Peyer's patch (tissue), 4 donors: ENCODE data around the gene FARSB. TPM values are rescaled to one million over a fixed set of nuclear protein-coding genes. Genes with fewer than 3 reads are reported as not detected.

ENCODE experiments used
- DNase-seq, 3 donors: peaks; one replicate each; pipeline ENCODE4 v3.0.0-alpha.2; 2017 to 2019
- H3K27ac ChIP-seq, 4 donors: fragments of 200-600 bp; sonication (generic); one replicate each; pipeline ENCODE4 v1.5.1; 2016 to 2019
- H3K27me3 ChIP-seq, 2 donors: fragments of 200-600 bp; sonication (generic); one replicate each; pipeline ENCODE4 v1.5.1; 2019
- H3K36me3 ChIP-seq, 3 donors: fragments of 200-600 bp; sonication (generic); one replicate each; pipeline ENCODE4 v1.5.1; 2016 to 2019
- H3K4me1 ChIP-seq, 4 donors: fragments of 200-600 bp; sonication (generic); one replicate each; pipeline ENCODE4 v1.5.1; 2016 to 2019
- H3K4me3 ChIP-seq, 4 donors: fragments of 200-600 bp; sonication (generic); 1 replicate in 3 of 4; 2 replicates in 1 of 4; pipeline ENCODE4 v1.5.1; 2016 to 2019; ENCODE audit warnings: mild to moderate bottlenecking in 1 of 4
- H3K9me3 ChIP-seq, 4 donors: fragments of 200-600 bp; sonication (generic); one replicate each; pipeline ENCODE4 v1.5.1; 2016 to 2019; ENCODE audit warnings: mild to moderate bottlenecking in 1 of 4
- POLR2A ChIP-seq, 2 donors: fragments of 450-650 bp; IDR thresholded peaks; one replicate each; pipeline ENCODE4 v1.5.1; 2017; ENCODE audit warnings: antibody characterized with exemption in 2 of 2, mild to moderate bottlenecking in 2 of 2, moderate library complexity in 2 of 2
- total RNA-seq, 4 donors: library from RNA; depleted of rRNA; stranded (reverse); fragments of >200 nt; gene quantifications; one replicate each; pipeline ENCODE4 v1.1.0, GENCODE V29; 2016
- TF ChIP-seq, protein P1 (sequence below), 6 experiments: fragments of 450-650 bp in 4 of 6; fragments of 200-600 bp in 2 of 6; sonication (generic) in 1 of 6; IDR thresholded peaks; one replicate each; pipeline ENCODE4 v1.5.1; 2017 to 2019; ENCODE audit warnings: antibody characterized with exemption in 6 of 6, mild to moderate bottlenecking in 3 of 6, moderate library complexity in 1 of 6

The FARSB gene
- total RNA-seq, 4 donors from 2014 or later = 8.6 to 14.9 (median 11.7) TPM

DNA sequence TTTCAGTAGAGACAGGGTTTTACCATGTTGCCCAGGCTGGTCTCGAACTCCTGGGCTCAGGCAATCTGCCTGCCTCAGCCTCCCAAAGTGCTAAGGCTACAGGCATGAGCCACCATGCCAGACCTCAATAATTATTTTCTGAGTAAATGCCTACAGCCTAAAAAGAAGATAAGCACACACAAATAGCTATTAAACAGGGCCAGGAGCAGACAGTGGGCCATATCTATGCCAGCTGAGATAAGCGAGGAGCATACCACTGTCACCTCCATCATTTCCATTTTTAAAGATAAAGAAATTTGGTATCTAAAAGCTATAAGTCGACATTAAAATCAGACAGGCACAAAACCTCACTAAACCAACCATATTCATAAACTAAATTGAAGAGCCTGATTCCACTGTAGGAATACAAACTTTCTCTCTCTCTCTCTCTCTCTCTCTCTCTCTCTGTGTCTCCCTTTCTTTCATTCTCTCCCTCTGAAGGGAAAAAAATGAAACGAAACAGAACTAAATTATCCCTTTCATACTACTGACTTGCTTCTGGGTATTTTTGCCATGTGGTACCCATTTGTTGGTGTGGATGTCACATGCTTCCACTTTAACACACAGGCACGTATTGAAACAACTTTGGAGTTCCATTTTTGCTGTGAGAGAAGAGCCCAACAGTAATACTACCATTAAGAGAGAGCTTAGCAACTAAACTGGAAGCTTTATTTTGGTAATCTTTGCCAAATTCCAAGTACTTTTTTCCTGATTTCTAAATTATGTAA lies 51.0 kb downstream of the FARSB start:
- H3K27me3 ChIP-seq = no peaks in the 10 kb centered on the region
- H3K4me3 ChIP-seq = no peak overlapping the region
- DNase-seq = no peak
- TF ChIP-seq POLR2A (IDR thresholded peaks at IDR 0.05) = no peak
- TF ChIP-seq, protein P1, sequence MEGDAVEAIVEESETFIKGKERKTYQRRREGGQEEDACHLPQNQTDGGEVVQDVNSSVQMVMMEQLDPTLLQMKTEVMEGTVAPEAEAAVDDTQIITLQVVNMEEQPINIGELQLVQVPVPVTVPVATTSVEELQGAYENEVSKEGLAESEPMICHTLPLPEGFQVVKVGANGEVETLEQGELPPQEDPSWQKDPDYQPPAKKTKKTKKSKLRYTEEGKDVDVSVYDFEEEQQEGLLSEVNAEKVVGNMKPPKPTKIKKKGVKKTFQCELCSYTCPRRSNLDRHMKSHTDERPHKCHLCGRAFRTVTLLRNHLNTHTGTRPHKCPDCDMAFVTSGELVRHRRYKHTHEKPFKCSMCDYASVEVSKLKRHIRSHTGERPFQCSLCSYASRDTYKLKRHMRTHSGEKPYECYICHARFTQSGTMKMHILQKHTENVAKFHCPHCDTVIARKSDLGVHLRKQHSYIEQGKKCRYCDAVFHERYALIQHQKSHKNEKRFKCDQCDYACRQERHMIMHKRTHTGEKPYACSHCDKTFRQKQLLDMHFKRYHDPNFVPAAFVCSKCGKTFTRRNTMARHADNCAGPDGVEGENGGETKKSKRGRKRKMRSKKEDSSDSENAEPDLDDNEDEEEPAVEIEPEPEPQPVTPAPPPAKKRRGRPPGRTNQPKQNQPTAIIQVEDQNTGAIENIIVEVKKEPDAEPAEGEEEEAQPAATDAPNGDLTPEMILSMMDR (IDR thresholded peaks at IDR 0.05) = no peak
- no peaks in the 10 kb centered on the region for H3K9me3 ChIP-seq
- no peaks in the 10 kb centered on the region for H3K4me1 ChIP-seq
- H3K27ac ChIP-seq = no peak overlapping the region
- H3K36me3 ChIP-seq = no peaks in the 10 kb centered on the region

- Histone ChIP-seq H3K4me3 (no peak overlapping the region), H3K9me3 (no peaks in the 10 kb centered on the region), H3K4me1 (no peaks in the 10 kb centered on the region), H3K36me3 (peaks cover 0 to 8% (median 0%) of the 10 kb centered on the region in 3 donors), H3K27ac (no peak overlapping the region), H3K27me3 (no peaks in the 10 kb centered on the region)
- no peak for DNase-seq
- no peak for TF ChIP-seq POLR2A (IDR thresholded peaks at IDR 0.05)
- TF ChIP-seq, protein P1 (IDR thresholded peaks at IDR 0.05) = no peak
Observed at GRCh38 chr2:222603501-222603900, 52.4 kb downstream of the FARSB start.

DNA sequence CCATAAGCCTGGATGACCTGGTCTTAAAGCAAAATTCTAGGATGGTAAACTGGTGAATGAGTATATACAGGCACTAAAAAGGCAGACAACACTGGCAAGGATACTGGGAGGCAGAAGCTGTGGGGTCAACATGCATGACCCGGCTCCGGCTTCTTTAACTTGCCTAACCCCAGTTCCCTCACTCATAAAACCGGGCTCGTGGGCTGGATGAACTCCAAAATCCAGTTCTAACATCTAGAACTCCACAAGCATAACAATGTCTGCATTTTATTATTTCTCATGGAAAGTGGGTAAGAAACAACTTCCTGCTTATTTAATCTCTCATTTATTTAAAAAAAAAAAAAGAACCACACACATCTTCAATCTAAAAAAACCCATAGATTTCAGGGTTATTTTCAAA lies 57.3 kb downstream of the FARSB start:
- Histone ChIP-seq H3K4me1 (no peaks in the 10 kb centered on the region), H3K9me3 (no peaks in the 10 kb centered on the region), H3K27me3 (no peaks in the 10 kb centered on the region), H3K36me3 (peaks cover 0 to 18% (median 0%) of the 10 kb centered on the region in 3 donors), H3K4me3 (no peak overlapping the region), H3K27ac (no peak overlapping the region)
- DNase-seq = no peak
- TF ChIP-seq POLR2A (IDR thresholded peaks at IDR 0.05) = no peak
- TF ChIP-seq, protein P1 (IDR thresholded peaks at IDR 0.05) = no peak

GRCh38 chr2:222595581-222595980 lies 60.3 kb downstream of the FARSB start:
- no peak overlapping the region for H3K4me3 ChIP-seq
- H3K27ac ChIP-seq = peak overlapping the region in 1 of 4 donors; percentile 14
- H3K27me3 ChIP-seq = no peaks in the 10 kb centered on the region
- TF ChIP-seq POLR2A (IDR thresholded peaks at IDR 0.05) = no peak
- H3K36me3 ChIP-seq = peaks cover 0 to 30% (median 0%) of the 10 kb centered on the region in 3 donors
- H3K4me1 ChIP-seq = no peaks in the 10 kb centered on the region
- no peaks in the 10 kb centered on the region for H3K9me3 ChIP-seq
- no peak for DNase-seq

GRCh38 chr2:222594679-222595078 lies 61.2 kb downstream of the FARSB start:
- Histone ChIP-seq H3K4me1 (no peaks in the 10 kb centered on the region), H3K36me3 (peaks cover 0 to 29% (median 0%) of the 10 kb centered on the region in 3 donors), H3K27ac (peak overlapping the region in 2 of 4 donors; percentile 14 to 25), H3K27me3 (no peaks in the 10 kb centered on the region), H3K4me3 (no peak overlapping the region), H3K9me3 (no peaks in the 10 kb centered on the region)
- peak in 1 of 3 donors; percentile 67 for DNase-seq
- TF ChIP-seq, protein P1 (IDR thresholded peaks at IDR 0.05) = no peak
- no peak for TF ChIP-seq POLR2A (IDR thresholded peaks at IDR 0.05)

DNA sequence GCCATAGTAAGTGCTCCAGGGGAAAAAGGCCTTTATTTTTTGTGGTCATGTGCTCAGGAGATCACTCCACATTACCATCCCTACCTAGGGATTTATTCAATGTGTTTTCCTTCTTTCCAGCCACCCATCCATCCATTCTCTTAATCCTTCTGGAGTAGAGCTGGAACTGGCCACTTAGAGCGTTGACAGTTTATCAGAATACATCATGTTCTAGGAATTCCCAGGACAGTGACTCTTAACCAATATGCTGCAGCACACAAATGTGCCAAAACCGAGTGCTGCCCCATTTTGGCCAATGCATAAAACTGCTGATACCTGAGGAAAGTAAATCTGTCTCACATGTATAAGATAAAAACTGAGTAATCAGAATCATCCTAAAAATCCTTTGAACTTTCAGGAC lies 63.7 kb downstream of the FARSB start:
- Histone ChIP-seq H3K9me3 (no peaks in the 10 kb centered on the region), H3K4me1 (no peaks in the 10 kb centered on the region), H3K36me3 (peaks cover 0 to 22% (median 0%) of the 10 kb centered on the region in 3 donors), H3K27ac (no peak overlapping the region), H3K4me3 (no peak overlapping the region), H3K27me3 (no peaks in the 10 kb centered on the region)
- DNase-seq = no peak
- TF ChIP-seq POLR2A (IDR thresholded peaks at IDR 0.05) = no peak
- TF ChIP-seq, protein P1 (IDR thresholded peaks at IDR 0.05) = no peak
